GM21381 (cell line): ENCODE measurements around the gene DRG2.

Experiments used
- ATAC-seq: cut with Tn5 transposase; IDR thresholded peaks from one replicate; pipeline ENCODE4 v1.9.1; 2021; ENCODE audit warnings: mild to moderate bottlenecking, moderate library complexity; ENCODE audit not compliant: unreplicated experiment

DRG2 gene, protein sequence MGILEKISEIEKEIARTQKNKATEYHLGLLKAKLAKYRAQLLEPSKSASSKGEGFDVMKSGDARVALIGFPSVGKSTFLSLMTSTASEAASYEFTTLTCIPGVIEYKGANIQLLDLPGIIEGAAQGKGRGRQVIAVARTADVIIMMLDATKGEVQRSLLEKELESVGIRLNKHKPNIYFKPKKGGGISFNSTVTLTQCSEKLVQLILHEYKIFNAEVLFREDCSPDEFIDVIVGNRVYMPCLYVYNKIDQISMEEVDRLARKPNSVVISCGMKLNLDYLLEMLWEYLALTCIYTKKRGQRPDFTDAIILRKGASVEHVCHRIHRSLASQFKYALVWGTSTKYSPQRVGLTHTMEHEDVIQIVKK

DNA sequence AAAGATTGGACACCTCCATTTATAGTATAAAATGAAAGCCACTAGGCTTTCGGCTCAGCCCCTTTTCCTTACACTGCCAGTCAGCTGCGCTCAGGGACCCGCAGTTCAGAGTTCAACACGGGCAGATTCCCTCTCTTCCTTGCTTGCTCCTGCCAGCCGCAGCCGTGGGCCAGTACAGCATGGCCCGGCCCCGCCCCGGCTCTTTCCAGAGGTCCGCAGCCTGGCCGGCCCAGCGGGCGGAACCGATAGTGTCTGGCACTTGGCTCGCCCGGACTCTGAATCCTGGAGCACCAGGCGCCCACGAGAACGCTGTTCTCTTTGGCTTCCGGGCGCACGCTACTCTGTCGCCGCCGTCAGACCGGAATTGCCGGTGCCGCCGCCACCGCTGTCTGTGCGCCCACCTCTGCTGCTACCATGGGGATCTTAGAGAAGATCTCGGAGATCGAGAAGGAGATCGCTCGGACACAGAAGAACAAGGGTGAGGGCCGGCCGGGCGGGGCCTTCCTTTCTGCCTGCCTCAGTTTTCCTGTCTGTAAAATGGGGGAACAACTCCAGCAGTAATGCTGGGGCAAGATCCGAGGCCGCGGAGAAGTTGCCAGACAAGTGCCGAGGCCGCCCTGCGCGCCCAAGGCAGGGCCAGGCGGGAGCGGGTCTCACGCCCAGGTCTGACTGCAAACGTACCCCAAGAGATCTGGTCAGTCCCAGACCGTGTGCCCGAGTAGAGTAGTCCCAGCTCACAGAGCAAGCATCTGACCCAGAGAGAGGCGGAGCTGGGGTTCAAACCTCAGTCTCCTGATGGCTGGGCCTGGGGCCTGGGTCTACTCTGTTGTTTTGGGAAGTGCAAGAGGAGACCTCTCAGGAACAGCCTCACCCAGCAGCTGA lies at the start of gene DRG2:
DRG2 (plus strand) TSS at position 339 of the 882 bp plus-strand sequence; CDS start at position 415, 76 bp downstream.
- peak; percentile 92 for ATAC-seq

DNA sequence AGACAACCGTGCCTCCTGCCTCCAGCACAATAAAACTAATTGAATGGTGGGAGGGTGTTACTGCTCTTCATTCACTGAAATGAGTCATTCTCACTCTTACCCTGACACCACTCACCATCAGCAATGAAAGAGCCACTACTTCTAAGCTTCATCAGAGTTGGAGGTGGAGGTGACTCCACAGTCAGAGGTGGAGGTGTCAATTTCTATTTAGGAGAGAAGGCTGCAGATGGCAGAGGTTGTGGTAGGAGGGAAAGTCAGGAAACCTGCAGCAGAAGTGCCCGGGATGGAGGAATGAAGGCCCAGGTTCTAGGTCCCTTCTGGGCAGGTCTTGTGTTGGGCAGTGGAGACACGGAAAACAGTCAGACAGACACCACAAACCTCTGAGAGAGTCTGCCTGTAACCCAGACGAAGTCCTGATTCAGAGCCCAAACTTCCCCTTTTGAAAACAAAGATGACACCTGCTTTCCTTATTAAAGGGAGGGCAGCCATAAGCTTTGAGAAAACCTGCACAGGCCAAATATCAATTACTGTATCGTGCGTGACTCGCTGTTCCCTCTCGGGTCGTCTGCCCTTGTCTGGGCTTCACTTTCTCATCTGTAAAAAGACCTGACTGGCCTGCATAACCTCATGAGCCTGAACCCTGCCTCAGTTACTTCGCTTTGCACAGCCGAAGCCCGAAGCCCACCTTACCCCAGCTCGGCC lies 49.4 kb upstream of the DRG2 start:
- ATAC-seq = no peak

DNA sequence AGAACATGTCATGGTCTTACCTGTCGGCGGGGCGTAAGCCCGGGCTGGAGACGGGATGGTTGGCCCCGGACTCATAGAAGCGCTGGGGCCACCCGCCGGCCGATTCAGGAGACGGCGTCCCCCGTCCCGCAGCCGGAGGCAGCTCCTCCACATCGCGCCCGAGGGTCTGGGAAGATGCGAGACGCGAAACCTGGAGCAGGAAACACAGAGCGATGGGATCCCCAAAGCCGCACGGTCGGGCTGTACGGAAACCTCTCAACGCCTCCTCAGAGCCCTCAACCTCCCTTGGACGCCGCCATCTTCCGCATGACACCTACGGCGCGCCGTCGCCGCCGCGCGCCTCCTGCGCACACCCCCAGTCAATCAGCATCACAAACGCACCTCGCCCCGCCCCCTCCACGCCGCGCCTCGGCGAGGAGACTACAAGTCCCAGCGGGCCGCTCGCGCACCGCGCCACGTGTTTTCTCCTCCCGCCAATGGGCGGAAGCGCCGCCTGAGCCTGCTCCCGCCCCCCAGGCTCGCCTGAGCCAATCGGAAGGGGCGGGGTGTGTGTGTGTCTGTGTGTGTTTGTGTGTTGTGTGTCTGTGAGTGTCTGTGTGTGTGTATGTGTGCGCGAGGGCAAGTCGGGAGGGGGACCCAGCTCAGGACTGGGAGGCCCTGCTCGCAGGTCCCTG lies 48.8 kb upstream of the DRG2 start, which contains the start of the genes ATPAF2 and GID4:
ATPAF2 (minus strand) TSS at position 308 of the 674 bp plus-strand sequence; CDS start at position 153, 155 bp downstream.
GID4 (plus strand) TSS at position 548 of the 674 bp plus-strand sequence; CDS start at position 605, 57 bp downstream.
- ATAC-seq = peak; percentile 86

DNA sequence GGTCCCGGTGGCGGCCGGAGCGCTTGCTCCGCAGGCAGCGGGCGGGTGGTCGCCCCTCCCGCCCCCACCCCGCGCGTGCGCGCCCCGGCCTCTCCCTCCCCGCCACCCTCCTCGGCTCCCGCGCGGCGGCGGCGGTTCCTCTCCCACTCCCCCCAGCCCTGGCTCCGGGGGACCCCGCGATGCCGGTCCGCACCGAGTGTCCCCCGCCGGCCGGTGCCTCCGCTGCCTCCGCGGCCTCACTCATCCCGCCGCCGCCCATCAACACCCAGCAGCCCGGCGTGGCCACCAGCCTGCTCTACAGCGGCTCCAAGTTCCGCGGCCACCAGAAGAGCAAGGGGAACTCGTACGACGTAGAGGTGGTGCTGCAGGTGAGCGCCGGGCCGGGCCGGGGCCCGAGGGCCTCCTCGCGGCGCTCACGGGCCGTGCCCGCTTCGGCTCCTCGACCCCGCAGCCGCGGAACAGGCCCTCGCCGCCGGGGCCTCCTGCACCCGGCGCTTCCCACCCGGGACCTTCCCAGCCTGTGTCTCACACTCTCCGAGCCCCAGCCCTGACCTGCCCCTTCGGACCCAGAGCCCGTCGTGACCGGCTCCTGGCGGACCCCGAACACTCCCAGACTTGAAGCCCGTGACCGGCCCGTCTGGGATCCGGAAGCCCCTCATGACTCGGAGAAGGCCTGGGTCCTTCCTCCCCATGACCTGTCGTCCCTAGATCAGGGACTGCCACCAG lies 48.0 kb upstream of the DRG2 start:
- ATAC-seq = peak; percentile 32

DNA sequence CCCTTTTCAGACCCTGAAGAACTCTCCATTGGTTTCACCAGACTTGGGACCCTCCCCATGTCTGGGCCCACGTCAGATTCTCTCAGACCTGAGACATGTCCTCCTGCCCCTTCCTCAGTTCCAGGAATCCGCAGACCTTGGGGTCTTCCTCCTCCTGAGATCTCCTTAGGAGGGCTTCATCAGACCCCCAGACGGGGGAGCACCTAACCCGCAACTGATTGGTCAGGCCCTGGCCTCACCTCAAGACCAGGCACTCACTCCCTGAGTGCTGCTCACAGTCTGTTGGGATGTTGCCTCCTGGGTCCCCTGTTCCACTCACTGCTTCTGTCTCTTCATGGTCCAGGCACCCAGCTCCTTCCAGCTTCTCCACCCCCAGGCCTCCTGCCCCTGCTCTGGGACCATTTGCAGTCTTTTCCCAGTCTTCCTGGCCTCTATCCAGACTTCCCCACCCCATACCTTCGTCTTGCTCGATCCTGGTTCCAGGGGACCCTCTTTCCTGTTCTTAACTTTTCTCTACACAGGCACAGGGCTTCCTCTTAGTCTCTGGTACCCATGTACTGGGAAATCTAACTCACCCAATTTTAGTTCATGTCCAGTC lies 47.4 kb upstream of the DRG2 start:
- no peak for ATAC-seq

DNA sequence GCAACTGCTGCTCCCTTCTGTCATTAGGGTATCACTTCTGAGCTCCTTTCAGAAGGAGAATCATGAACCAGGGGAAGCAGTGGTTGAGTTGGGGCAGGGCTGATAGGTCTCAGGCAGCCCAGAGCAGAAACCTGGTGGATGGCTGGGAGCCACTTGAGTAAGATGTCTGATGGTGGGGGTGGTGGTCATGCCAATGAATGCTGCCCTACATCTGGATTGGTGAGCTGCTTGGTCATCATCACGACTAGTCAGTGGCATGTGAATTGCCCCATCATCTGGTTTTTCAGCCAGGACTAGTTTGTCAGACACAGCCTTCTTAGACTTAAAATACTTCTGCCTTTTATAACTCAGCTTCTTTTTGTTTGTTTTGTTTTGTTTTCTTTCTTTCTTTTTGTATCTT lies 46.0 kb upstream of the DRG2 start:
- ATAC-seq = no peak

DNA sequence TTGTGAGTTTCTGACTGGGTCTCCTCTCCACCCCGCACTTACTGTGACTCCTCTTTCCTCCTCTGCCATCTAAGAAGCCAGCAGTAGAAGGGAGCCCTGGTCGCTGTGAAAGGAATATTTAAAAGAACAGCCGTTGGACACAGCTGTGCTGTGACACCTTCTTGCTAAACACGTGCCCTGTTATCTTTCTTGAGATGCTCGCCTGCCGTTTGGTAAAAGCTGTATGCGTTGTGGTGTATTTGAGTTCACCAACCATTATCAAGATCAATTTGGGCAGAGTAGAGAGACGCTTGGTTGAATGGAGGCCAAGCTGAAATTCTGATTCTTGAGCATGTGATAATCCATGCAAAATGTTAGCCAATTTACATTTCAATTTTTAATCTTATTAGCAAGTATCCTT lies 44.8 kb upstream of the DRG2 start:
- no peak for ATAC-seq

DNA sequence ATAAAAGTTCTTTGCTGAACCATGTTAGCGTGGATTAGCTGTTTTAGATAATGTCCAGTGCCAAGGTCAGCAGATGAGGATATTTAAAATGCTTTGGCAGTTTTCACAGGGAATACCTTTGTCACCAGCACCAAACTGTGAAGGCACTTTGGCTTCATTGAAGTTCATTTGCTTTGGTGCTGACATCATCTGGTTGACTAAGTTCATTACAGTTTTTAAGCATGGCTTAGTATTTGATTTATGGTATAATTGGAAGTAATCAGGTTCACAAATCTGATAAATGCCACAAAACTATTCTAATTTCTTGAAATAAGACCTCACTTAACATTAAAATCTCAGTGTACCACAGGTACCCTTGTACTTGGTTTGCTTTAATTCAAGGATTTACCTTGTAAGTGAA lies 44.3 kb upstream of the DRG2 start:
- ATAC-seq = no peak

DNA sequence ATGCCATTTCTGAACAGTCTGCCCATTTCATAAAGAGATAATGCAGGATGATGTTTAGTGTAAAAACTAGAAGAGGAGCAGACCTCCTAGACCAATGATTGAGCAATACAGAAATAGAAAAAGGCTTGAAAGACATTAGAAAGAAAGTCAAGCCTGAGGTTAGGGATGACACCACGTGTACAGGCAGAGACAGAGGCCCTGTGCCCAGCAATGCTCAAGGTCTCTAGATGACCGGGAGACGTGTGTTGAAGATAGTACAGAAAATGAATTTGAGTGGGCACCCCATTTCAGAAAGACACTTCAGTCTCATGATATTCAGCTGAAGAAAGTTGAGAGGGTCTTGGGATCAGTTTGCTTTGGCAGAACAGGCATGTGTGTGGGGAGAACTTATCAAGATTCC lies 43.1 kb upstream of the DRG2 start:
- no peak for ATAC-seq

DNA sequence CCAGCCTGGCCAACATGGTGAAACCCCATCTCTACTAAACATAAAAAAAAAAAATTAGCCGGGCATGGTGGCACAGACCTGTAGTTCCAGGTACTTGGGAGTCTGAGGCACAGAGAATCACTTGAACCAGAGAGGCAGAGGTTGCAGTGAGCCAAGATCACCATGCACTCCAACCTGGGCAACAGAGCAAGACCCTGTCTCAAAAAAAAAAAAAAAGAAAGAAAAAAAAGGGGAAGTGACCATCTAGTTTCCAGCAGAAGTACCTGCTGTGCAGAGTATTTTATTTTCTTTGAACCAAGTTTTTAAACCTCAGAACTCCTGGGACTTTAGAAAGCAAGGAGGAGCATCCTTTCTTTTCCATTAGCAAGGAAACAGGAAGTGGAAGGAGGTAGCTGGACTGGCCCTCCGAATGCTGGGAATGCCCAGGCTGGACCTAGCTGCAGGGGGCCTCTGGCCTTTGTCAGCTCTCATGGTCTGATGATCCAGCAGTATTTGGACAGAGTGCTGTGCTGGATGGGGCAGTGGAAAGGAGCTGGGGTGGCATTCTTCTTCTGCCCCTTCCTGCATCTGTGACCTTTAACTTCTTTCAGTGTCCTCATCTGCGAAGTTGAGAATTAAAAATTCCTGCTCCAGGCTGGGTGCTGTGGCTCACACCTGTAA lies 41.9 kb upstream of the DRG2 start:
- ATAC-seq = no peak

DNA sequence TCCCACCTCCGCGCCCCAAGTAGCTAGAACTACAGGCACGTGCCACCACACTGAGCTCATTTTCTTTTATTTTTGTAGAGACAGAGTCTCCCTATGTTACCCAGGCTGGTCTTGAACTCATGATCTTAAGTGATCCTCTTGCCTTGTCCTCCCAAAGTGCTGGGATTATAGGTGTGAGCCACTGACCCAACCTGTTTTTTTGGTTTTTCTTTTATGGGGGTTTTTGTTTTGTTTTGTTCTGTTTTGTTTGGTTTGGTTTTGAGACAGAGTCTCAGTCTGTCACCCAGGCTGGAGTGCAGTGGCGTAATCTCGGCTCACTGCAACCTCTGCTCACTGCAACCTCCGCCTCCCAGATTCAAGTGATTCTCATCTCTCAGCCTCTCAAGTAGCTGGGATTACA lies 32.2 kb upstream of the DRG2 start:
- ATAC-seq = no peak

DNA sequence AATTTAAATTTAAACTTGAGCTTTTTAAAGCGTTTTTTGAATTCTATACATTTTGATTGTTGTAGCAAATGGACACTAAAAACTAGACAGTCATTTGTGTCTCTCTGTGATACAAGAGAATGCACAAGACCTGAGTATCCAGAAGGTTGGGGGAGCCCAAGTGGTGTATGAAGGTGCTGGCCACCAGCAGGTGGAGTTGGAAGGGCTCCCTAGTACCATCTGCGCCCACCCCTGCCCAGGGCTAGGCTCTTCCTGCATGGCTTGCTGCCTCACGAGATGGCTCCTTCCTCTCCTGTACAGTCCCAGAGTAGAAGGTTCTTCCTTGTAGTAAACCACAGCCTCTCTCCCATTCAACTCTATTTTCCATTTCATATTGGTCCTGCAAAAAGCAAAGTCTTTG lies 31.5 kb upstream of the DRG2 start:
- no peak for ATAC-seq

DNA sequence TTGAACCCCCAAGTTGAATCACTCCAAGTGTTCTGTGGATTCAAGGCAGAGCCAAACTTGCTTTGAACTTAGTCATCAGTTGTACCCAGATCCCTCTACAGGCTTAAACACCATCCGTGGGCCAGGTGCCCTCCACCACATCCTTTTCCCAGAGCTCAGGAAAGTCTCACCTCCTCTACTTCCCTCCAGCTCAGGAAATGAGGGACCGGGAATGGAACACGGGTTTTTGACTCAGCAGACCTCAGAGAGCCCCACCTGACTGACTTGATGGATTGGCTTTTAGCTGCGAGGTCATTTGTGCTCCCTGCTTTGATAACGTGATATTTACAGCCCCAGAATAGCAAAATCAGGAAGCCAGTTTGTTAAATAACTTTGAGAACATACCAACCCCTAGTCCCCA lies 28.5 kb upstream of the DRG2 start:
- no peak for ATAC-seq

DNA sequence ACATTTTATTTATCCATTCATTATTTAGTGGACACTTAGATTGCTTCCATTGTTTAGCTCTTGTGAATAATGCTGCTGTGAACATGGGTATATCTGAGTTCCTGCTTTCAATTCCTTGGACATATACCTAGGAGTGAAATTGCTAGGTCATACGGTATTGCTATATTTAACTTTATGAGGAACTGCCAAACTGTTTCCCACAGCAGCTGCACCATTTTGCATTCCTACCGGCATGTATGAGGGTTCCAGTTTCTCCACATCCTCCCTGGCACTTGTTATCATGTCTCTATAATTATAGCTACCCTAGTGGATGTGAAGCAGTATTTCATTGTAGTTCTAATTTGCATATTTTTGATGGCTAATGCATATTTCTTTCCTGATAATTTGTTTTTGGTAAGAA lies 23.7 kb upstream of the DRG2 start:
- ATAC-seq = no peak

DNA sequence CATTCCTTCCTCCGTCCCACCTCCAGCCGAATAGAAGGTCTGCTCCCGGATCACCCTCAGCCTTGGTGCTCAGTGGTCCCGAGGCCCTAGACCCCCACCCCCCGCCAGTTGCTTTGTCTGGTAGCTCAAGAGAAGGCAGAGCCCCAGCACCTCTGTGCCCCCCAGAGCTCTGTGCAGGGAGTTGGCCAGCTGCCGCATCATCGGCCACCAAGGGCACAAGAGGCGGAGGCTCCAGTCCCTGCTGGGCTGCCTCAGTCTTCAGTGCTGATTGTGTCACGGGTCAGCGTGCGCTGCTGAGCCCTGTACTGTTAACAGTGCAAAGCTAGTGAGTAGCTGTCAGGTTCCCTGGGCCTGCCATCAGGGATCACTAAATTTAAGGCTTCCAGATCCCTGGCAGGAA lies 22.2 kb upstream of the DRG2 start:
- no peak for ATAC-seq

DNA sequence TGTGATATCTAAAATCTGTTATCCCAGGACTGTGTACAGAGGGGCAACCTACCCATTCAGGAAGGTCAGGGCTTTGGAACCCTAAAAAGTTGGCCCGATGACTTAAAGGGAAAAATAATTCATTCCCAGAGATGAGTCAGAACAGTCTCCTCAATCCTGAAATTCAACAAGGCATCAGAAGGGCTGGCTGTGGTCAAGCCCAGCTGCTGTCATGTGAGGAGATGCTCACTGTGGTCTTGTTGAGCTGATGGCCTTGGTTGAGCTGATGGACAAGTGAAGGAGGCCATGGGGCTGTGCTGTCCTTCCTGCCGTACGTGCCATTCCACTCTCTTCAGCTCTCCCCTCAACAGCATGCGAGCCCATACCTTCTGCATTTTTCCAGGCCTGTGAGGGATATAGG lies 20.9 kb upstream of the DRG2 start:
- no peak for ATAC-seq

DNA sequence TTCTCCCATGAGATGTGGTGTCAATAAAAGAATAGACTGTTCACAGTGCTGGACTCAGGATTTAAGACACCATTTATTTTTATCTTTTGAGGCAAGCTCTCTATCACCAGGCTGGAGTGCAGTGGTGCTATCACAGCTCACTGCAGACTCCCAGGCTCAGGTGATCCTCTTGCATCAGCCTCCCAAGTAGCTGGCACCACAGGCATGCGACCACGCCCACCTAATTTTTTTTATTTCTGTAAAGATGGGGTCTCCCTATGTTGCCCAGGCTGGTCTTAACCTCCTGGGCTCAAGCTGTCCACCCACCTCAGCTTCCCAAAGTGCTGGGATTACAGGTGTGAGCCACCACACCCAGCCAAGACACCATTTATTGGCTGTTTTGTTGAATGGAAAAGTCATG lies 18.6 kb upstream of the DRG2 start:
- ATAC-seq = no peak

DNA sequence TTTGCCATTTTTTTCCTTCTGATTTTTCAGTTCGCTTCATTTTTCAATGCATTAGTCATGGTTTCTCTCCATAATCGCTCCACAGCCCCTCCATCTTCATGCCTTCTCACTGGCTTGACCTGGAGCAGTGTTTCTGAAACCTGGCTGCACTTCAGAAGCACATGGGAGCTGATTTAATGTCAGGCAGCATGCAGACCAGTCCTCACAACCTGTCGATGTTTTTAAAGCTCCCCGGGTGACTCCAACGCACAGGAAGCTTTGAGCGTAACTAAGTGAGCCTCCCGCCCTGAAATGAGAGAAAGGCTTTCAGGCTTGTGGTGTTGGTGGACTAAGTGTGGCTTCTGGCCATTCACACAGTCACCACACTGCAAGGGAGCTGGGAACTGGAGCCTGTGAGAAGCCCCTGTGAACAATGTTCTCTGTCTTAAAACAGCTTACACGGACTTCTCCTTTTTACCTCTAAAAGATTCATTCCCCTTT lies 16.8 kb upstream of the DRG2 start:
- ATAC-seq = no peak

DNA sequence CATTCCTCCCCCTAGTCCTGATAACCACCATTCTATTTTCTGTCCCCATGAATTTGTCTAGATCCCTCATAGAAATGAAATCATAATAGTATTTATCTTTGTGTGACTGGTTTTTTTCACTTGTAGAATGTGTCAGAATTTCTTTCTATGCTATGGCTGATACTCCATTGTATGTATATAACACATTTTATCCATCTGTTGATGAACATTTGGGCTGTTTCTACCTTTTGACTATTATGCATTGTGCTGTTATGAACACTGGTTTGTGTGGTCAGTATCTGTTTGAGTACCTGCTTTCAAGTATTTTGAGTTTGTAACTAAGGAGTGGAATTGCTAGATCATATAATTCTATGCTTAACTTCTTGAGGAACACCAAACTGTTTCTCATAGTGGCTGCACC lies 16.0 kb upstream of the DRG2 start:
- ATAC-seq = no peak
